HepG2 (cell line): Measurements from ENCODE around the gene ARHGAP30. TPM values are rescaled to one million over a fixed set of nuclear protein-coding genes. Genes with fewer than 3 reads are reported as not detected.

ENCODE experiments used
- ATF3 ChIP-seq: sonication (generic); formaldehyde crosslinking; IDR thresholded peaks from 2 replicates; pipeline ENCODE4 v1.4.0; 2020; ENCODE audit warnings: missing genetic modification reagents
- DNMT3B ChIP-seq: conservative IDR thresholded peaks from 2 replicates; pipeline ENCODE4 v1.6.1; 2016; ENCODE audit warnings: missing biosample characterization, control low read depth
- EP300 ChIP-seq, 3 experiments: sonication (generic) in 1 of 3; formaldehyde crosslinking in 1 of 3; IDR thresholded peaks; 2 replicates each; pipeline versions ENCODE4 v1.5.1 to v1.6.1; 2011 to 2020; ENCODE audit warnings: low read depth in 2 of 3, low read length in 2 of 3, borderline replicate concordance in 1 of 3, improper control_type of control experiment in 1 of 3, mild to moderate bottlenecking in 1 of 3, missing genetic modification reagents in 1 of 3, moderate library complexity in 1 of 3
- IRX3 ChIP-seq: sonication (generic); formaldehyde crosslinking; IDR thresholded peaks from 2 replicates; pipeline ENCODE4 v1.8.1; 2023; ENCODE audit warnings: mild to moderate bottlenecking, low read depth, missing genetic modification reagents, borderline replicate concordance
- KDM2A ChIP-seq: sonication (generic); formaldehyde crosslinking; IDR thresholded peaks from 2 replicates; pipeline ENCODE4 v1.4.0; 2020; ENCODE audit warnings: low read depth, missing genetic modification reagents, borderline replicate concordance
- NR0B2 ChIP-seq: sonication (generic); formaldehyde crosslinking; IDR thresholded peaks from 2 replicates; pipeline ENCODE4 v1.4.0; 2020; ENCODE audit warnings: mild to moderate bottlenecking, missing genetic modification reagents
- PAWR ChIP-seq: sonication (generic); formaldehyde crosslinking; IDR thresholded peaks from 2 replicates; pipeline ENCODE4 v1.4.0; 2020; ENCODE audit warnings: missing genetic modification reagents, mild to moderate bottlenecking, borderline replicate concordance
- PHF5A ChIP-seq: IDR thresholded peaks from one replicate; pipeline ENCODE4 v1.6.1; 2018; ENCODE audit warnings: low read depth, missing genetic modification reagents; ENCODE audit not compliant: unreplicated experiment
- PRDM15 ChIP-seq: sonication (generic); formaldehyde crosslinking; IDR thresholded peaks from 2 replicates; pipeline ENCODE4 v1.4.0; 2020; ENCODE audit warnings: missing genetic modification reagents
- SOX6 ChIP-seq, 2 experiments: fragments of 450-650 bp in 1 of 2; sonication (generic) in 1 of 2; formaldehyde crosslinking in 1 of 2; IDR thresholded peaks; 2 replicates each; pipeline versions ENCODE4 v1.4.0 to v1.6.1; 2017 to 2020; ENCODE audit warnings: antibody characterized with exemption in 1 of 2, mild to moderate bottlenecking in 1 of 2, missing genetic modification reagents in 1 of 2
- TBX3 ChIP-seq: fragments of 450-650 bp; IDR thresholded peaks from 2 replicates; pipeline ENCODE4 v1.6.1; 2017; ENCODE audit warnings: antibody characterized with exemption, mild to moderate bottlenecking, inconsistent platforms, borderline replicate concordance
- ZBTB21 ChIP-seq: sonication (generic); formaldehyde crosslinking; IDR thresholded peaks from 2 replicates; pipeline ENCODE4 v1.4.0; 2020; ENCODE audit warnings: missing genetic modification reagents
- ZBTB8A ChIP-seq: sonication (generic); formaldehyde crosslinking; IDR thresholded peaks from 2 replicates; pipeline ENCODE4 v1.4.0; 2020; ENCODE audit warnings: mild to moderate bottlenecking, low read depth, missing genetic modification reagents, borderline replicate concordance
- ZNF17 ChIP-seq: sonication (generic); formaldehyde crosslinking; IDR thresholded peaks from 2 replicates; pipeline ENCODE4 v1.5.0; 2020; ENCODE audit warnings: mild to moderate bottlenecking, missing genetic modification reagents
- ZNF260 ChIP-seq: sonication (generic); formaldehyde crosslinking; IDR thresholded peaks from 2 replicates; pipeline ENCODE4 v1.4.0; 2020; ENCODE audit warnings: missing genetic modification reagents, low read depth, mild to moderate bottlenecking, borderline replicate concordance
- ZNF639 ChIP-seq: conservative IDR thresholded peaks from 2 replicates; pipeline ENCODE4 v1.6.1; 2018; ENCODE audit warnings: missing genetic modification reagents
- ZNF691 ChIP-seq: sonication (generic); formaldehyde crosslinking; IDR thresholded peaks from 2 replicates; pipeline ENCODE4 v1.4.0; 2020; ENCODE audit warnings: missing genetic modification reagents, low read depth, mild to moderate bottlenecking, borderline replicate concordance
- ZNF777 ChIP-seq: sonication (generic); formaldehyde crosslinking; IDR thresholded peaks from 2 replicates; pipeline ENCODE4 v1.4.0; 2020; ENCODE audit warnings: missing genetic modification reagents
- ZSCAN12 ChIP-seq: sonication (generic); formaldehyde crosslinking; IDR thresholded peaks from 2 replicates; pipeline ENCODE4 v1.9.0; 2021; ENCODE audit warnings: mild to moderate bottlenecking, missing genetic modification reagents
- ZSCAN29 ChIP-seq: sonication (generic); formaldehyde crosslinking; conservative IDR thresholded peaks from 2 replicates; pipeline ENCODE4 v1.4.0; 2020; ENCODE audit warnings: mild to moderate bottlenecking, missing genetic modification reagents
- polyA plus RNA-seq, 8 experiments: library from polyadenylated mRNA; depleted of rRNA in 3 of 8; stranded (reverse) in 7 of 8; unstranded in 1 of 8; fragments of >200 nt; fragmentation: Illumina TruSeq in 4 of 8; extraction: Trizol in 4 of 8; gene quantifications; 2 replicates each; pipeline versions ENCODE4 v1.2.1 to v1.2.3, GENCODE V29; 2011 to 2016; ENCODE audit warnings: low read depth in 4 of 8, missing spikeins in 1 of 8, mixed read lengths in 1 of 8; ENCODE audit not compliant: insufficient read depth in 1 of 8
- total RNA-seq, 5 experiments: library from RNA; depleted of rRNA; stranded (reverse); fragments of >200 nt; fragmentation: Illumina TruSeq; extraction: Trizol; gene quantifications; 2 replicates each; pipeline ENCODE4 v1.2.3, GENCODE V29; 2016; ENCODE audit warnings: low read depth in 1 of 5

Gene ARHGAP30
- total and polyA plus RNA-seq, 2 of the 13 experiments (the other 11 are each of a cell fraction or from before 2014, with no cell fraction given), result 0.13 to 0.20 TPM

- TF ChIP-seq ZBTB8A (CRISPR knock-in tag), result no peak
- peak; percentile 22; the same call in 1 of the 2 replicates for TF ChIP-seq KDM2A
- no peak for TF ChIP-seq PAWR (CRISPR knock-in tag)
- TF ChIP-seq ZNF17 (CRISPR knock-in tag), result no peak
- TF ChIP-seq ZNF777 (CRISPR knock-in tag), result no peak
- TF ChIP-seq ATF3, result peak; percentile 62; the same call in 1 of the 2 replicates
- 0 out of 2 replicates have a peak, but pooled peaks have one; percentile 16 for TF ChIP-seq NR0B2 (CRISPR knock-in tag)
- TF ChIP-seq ZNF691 (CRISPR knock-in tag), result no peak
- no peak for TF ChIP-seq TBX3
- TF ChIP-seq PRDM15, result no peak
- TF ChIP-seq PHF5A (CRISPR knock-in tag), result no peak
- no peak for TF ChIP-seq SOX6 (IDR thresholded peaks at IDR 0.05)
- TF ChIP-seq SOX6 (CRISPR knock-in tag; IDR thresholded peaks at IDR 0.05), result peak; percentile 42
- no peak for TF ChIP-seq ZSCAN29 (CRISPR knock-in tag)
- TF ChIP-seq EP300 (IDR thresholded peaks at IDR 0.05; ENCODE audit: low read depth in 2 of 2, low read length in 2 of 2), result peak in 1 of 2 experiments; percentile 59; a peak in 1 of 4 replicates
- TF ChIP-seq EP300 (CRISPR knock-in tag; IDR thresholded peaks at IDR 0.05; ENCODE audit: borderline replicate concordance), result no peak
- TF ChIP-seq IRX3 (CRISPR knock-in tag), result no peak
- TF ChIP-seq ZNF260 (CRISPR knock-in tag), result no peak
- TF ChIP-seq ZNF639 (CRISPR knock-in tag), result no peak
- peak; percentile 62; the same call in 1 of the 2 replicates for TF ChIP-seq ZBTB21 (CRISPR knock-in tag)
- TF ChIP-seq DNMT3B (CRISPR knock-in tag), result no peak
- TF ChIP-seq ZSCAN12 (CRISPR knock-in tag), result no peak
Observed at GRCh38 chr1:161074676-161075368, 5.1 kb upstream of the ARHGAP30 start (continued).
